Activated CD4-positive, alpha-beta T cell treated with anti-CD3 and anti-CD28 coated beads, Interleukin-2, amount 50 U/mL, for 1 hour (primary cell): ENCODE measurements around the gene SYNE4.
"Not testable (repeated sequence)": the region's sequence is repeated elsewhere in the genome, so short reads cannot be mapped to it uniquely, and the experiment has no call there.

Source experiments
- DNase-seq: peaks from one replicate; pipeline ENCODE4 v3.0.0-alpha.2; 2020

Gene SYNE4

DNA sequence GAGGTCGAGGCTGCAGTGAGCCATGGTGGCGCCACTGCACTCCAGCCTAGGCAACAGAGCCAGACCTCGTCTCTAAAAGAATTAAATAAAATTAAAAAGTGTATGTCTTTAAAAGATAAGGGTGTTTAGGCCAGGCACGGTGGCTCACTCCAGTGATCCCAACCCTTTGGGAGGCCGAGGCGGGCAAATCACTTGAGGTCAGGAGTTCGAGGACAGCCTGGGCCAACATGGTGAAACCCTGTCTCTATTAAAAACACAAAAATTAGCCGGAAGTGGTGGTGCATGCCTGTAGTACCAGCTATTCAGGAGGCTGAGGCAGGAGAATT, 21.1 kb downstream of the SYNE4 start:
- no peak for DNase-seq

DNA sequence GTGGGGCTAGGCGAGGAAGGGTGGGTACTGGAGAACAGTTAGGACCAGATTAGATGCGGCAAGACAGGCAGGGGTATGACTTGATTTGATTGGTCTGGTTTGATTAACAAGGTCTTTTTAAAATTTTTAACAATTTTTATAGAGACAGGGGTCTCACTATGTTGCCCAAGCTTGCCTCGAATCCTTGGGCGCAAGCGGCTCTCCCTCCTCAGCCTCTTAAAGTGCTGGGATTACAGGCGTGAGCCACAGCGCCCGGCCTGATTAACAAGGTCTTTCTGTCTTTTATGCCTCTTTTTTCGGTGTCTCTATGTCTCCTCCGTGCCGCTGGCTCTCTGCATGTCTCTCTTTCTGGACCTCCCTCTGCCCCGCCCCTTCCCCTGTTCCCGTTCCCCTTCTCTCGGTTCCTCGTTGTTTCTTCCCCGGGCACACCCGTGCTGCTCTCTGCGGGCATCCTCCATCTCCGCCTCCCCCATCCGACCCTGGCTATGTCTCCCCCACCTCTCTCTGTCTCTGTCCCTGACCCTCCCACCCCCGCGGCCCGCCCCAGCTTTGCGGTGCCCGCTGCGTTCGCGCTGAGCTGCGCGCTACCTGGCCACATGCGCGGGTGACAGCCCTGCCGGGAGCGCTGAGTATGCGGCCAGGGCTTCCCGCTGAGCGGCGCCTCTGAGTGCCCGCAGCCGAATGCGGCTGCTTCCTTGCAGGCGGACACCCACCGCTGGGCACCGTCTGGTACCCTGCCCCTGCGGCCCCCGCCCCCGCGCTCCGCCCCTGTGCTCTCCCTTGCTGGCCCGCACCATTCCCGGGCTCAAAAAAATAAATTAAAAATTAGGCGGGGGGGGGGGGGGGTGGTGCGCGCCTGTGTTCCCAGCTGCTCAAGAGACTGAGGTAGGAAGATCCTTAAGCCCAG, 21.7 kb downstream of the SYNE4 start:
- no peak for DNase-seq

DNA sequence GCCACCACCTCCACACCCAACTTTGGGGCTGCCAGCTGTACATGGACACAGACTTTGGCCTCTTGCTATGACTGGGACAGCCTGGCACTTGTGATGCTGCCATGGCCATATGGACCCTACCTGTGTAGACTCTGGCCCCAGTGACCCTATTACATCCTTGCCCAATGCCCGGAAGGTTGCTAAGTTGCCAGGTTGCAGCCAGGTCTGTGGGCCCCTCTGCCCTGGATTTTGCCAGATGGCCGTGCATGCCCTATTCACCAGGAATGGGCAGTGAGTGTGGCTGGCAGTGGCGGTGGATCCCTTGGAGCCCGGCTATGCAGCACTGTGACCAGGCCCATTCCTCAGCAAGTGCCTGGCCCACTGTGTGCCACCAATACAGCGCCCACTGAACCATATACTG, 22.5 kb downstream of the SYNE4 start:
- no peak for DNase-seq

DNA sequence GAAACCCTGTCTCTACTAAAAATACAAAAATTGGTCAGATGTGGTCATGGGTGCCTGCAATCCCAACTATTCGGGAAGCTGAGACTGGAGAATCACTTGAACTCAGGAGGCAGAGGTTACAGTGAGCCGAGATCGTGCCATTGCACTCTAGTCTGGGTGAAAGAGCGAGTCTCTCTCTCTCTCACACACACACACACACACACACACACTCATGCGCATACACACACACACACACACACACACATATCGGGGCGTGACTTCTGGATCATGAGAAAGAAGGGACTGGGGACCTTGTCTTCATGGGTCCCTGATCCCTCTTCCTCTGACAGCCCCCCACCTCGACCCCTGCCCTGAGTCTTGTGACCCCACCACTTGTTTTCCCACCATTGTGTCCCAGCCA, 25.4 kb downstream of the SYNE4 start:
- DNase-seq = no peak

DNA sequence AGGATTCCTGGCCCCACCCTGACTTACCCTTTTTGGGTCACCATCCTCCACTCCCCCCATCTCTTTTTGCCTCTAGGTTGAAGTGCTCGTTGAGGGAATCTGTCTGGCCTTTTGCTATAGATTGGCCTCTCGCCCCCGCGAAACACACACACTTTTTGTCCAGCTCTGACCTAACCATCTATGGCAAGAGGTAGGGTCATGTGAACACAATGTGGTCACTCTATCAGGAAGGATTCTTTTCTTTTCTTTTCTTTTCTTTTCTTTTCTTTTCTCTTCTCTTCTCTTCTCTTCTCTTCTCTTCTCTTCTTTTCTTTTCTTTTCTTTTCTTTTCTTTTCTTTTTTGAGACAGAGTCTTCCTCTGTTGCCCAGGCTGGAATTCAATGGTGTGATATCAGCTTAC, 27.6 kb downstream of the SYNE4 start:
- not testable (repeated sequence) for DNase-seq

DNA sequence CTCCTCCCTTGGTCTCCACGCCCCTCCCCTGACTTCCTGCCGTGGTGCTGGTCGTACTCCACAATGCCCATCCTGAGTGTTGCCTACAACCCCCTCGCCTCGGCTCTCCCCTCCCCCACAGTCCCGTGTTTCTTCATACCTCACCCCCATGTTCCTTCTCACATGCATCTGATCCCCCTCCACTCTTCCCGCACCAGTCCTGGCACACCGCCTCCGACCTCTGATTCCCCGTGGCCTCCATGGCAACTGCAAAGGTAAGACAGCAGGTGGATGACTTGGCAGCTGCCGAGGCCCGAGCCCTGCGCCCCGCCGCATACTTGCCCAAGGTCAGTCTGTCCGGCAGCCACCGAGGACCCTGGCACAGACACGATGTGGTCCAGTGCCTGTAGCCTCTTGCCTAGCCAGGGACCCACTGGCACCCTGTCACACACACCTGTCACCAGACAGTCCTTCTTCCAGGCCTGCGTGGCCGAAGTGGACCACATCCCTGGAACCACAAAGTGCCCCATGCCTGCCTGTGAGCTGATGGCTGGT, 29.7 kb downstream of the SYNE4 start:
- DNase-seq = no peak

DNA sequence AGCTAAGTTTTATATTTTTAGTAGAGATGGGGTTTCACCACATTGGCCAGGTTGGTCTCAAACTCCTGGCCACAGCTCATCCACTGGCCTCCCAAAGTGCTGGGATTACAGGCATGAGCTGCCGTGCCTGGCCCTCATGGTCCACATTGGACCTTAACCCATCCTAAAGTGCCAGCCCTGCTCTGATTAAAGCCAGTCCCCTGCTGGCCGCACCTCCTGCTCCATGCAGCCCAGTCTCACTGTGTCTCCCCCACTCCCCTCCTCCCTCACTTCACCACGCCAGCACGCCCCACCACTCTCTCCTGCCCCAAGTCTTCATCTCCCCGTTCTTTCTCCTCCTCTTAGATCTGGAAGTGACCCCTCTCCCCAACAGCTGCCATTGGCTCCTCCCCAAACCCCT, 30.3 kb downstream of the SYNE4 start:
- DNase-seq = no peak

DNA sequence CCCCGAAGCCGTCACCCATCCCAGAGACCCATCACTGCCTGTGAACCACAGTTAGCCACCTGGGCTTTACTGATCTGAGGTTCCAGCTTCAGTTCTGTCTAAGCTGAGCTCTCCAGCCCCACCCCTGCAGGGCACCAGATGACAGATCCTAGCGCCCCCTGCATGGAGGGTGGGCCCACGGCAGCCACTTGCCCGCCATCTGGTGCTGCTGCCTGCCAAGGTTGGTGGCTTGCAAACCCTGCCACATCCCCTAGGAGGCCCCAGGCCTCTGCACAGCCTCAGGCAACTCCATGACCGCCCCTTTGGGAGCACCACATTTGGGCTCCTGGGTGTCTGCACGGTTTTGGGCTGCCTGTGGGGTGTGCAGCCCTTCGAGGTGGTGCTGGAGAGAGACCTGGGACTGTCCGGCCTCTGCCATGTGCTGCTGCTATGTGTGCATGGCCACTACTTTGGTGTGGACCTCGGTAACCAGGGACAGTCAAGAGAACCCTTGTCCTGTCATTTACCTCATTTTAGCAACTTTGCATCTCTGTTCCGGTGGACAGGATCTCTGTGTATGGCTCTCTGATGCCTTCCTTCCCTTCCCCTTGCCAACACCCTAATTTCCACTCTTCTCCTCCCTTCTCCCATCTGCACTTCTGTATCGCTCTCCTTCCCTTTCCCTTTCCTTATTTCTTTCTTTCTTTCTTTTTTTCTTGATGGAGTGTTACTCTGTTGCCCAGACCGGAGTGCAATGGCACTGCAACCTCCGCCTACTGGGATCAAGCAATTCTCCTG, 31.0 kb downstream of the SYNE4 start:
- DNase-seq = no peak

DNA sequence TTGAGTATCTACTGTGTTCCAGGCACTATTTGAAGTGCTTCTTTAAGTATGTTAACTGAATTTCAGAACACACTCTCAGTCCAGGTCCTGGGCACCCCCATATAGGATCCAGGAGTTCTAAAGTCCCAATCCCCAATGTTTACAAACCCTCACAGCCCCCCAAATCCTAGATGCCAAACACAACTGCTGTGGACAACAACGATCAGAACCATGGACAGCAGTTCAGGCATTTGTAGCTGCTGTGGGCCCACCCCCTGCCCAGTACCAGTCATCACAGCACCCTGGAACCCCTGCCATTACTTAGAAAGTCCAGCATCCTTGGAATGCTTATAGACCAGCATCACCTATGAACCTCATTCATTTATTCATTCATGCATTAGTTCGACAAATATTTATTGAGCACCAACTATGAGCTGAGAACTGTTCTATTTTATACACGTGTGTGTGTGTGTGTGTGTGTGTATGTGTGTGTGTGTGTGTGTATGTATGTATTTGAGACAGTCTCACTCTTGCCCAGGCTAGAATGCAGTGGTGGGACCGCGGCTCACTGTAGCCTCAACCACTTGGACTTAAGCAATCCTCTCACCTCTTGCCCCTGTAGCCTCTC, 32.9 kb downstream of the SYNE4 start:
- DNase-seq = no peak

DNA sequence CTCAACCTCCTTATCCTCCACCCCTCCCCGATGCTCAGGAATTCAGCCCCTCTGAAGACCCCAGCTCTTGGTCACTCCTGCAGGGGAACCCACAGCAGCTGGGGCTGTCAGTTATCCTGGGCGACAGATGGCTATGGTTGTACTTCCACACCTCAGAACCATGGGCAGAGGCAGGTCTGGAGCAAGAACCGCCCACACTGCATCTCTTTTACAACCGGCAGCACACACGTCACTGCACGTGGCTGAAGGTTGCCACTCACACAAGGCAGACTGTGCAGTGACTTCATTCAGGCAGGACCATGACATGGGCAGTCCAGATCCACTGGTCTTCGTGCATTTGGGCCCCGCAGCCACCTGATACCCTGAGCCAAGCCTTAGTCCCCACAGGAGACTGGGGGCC, 35.1 kb downstream of the SYNE4 start:
- no peak for DNase-seq

DNA sequence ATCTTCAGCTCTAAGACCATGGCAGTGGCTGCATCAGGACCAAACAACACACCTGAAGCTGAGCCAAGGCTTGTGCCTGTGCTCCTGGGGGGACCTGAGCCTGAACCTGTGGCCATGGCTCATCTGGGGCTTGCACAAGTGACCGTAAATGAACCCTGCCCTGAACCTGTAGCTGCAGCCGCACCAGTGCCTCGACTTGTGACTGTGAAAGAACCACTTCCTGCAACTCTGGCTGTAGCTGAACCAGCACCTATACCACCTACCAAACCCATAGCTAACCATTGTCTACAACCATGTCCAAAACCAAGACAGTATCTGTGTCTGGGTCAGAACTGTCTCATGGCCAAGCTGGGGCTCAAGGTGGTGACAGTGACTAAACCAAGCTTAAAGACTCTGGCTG, 41.8 kb downstream of the SYNE4 start:
- no peak for DNase-seq

DNA sequence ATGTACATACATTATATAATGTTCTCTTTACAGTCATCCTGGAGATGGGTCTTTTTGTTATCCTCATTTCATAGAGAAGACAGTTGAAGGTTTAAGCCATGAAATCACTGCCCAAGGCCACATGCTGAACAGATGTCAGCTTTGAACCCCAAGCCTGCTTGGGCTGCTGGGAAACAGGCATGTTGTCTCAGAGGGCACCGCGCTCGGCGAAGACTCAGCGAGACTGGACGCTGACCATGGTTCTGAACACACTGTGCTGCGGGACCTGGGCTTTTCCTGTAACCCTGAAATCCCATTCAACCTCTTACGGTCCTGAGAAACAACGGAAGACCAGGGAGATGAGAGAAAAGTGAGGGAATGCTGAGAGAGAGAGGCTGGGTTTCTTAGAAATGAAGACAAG, 45.1 kb downstream of the SYNE4 start:
- peak; percentile 44 for DNase-seq

DNA sequence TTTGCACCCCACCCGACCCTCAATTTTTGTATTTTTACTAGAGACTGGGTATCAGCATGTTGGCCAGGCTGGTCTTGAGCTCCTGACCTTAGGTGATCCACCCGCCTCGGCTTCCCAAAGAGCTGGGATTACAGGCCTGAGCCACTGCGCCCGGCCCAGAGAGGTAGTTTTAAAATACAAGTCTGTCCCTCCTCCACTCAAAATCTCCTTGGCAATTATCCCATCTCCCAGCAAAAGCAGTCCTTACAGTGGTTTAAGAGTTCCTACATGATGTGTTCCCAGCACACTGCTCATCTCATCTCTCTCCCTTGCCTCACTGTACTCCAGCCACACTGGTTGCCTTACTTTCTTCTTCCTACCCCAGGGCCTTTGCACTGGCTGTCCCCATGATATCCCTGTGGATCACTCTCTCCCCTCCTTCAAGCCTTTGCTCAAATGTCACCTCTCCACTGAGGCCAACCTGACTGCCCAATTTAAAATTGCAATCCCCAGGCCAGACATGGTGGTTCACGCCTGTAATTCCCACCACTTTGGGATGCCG, 48.1 kb downstream of the SYNE4 start:
- no peak for DNase-seq

DNA sequence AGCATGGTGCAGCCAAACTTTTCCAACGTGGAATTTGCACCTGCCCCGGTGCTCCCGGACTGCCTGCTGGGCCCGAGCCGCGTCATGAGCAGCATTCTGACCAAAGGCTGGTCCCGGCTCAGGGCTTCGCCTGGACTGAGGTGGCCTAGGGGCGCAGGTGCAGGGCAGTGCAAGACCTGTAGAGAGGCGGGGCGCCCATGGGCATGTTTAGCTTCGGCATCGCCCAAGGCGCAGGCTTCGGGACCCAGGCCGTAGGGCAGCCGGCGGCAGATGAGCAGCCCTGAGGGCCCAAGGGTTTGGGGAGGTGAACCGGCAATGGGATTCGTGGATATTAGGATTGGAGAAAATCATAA, 48.7 kb downstream of the SYNE4 start:
- DNase-seq = no peak

DNA sequence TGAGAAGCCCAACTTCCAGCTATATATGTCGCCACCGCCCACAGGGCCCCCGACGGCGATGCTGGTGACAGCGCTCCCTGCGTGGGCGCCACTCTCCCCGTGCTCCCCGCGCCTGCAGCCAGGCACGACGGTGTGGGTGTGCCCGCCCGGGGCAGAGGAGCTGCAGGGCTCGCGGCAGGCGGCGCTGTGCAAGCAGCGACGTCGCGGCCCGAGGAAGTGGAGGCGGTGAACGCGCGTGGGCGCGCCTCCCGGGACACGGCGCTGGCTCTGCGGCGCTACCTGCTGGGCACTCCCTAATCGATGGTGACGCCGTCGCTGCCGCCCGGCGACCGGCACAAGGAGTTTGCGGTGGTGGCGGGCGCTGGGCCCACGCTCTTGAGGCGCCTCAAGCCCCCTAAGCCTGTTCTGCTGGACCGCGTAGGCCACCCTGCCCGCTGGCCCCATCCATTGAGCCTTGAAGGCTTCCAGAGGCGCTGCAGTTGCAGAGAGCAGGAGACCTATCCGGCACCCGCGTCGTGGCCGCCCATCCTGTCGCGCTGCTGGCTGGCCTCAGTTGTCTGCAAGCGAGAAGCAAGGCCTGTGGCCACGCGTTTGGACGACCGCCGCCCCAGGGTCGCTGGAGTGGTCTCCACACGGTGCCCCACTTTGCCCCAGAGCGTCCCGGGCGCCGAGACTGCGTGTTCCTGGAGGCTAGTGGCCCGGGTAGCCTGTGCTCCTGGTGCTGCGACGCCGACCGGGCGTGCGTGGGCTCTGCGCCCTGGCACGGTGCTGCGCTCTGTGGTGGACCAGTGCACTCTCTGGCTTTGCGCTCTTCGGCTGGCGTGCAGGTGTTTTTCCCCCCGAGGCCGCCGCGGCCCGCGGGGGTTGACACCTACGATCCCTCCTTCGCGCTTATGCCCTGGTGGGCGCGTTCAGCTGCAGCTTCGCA, 49.3 kb downstream of the SYNE4 start:
- DNase-seq = peak; percentile 84

DNA sequence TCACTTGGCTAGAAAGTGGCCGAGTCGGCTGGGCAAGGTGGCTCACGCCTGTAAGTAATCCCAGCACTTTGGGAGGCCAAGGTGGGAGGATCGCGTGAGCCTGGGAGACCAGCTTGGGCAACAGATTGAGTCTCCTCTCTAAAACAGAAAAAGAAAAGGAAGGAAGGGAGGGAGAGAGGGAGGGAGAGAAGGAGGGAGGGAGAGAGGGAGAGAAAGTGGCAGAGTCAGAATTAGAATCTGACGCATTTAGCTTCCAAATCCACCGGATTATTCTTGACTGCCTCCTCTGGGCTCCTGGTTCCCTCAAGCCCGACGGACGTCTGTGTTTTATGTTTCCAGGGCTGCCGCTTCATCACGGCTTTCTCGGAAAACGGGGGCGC, 50.0 kb downstream of the SYNE4 start:
- DNase-seq = no peak

DNA sequence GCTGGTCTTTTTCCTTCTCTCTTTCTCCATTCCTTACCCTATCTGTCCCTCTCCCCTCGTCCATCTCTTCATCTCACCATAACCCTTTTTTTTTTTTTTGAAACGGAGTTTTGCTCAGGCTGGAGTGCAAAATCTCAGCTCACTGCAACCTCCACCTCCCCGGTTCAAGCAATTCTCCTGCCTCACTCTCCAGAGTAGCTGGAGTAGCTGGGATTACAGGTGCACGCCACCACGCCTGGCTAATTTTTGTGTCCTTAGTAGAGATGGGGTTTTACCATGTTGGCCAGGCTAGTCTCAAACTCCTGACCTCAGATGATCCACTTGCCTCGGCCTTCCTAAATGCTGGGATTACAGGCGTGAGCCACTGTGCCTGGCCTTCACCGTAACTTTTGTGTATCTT, 51.2 kb downstream of the SYNE4 start:
- not testable (repeated sequence) for DNase-seq

DNA sequence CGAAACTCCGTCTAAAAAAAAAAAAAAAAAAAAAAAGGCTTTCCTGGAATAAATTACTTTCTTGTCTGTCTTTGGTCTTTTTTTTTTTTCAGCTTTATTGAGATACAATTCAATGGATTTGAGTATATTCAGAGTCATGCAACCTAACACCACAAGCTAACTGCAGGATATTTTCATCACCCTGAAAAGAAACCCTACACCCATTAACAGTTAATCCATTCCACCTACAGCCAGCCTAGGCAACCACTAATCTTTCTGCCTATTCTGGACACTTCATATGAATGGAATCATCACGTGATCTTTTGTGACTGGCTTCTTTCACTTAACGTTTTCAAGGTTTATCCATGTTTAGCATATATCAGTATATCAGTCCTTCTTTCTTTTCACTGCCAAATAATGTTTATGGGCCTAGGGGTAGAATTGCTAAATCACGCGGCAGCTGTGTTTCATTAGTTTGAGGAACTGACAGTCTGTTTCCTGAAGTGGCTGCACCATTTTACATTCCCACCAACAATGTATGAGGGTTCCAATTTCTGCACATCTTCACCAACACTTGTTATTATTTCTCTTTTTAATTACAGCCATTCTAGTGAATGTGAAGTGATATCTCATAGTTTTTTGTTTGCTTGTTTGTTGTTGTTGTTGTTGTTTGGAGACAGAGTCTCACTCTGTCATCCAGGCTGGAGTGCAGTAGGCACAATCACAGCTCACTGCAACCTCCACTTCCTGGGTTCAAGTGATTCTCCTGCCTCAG, 52.6 kb downstream of the SYNE4 start:
- DNase-seq = no peak
